GM12865 (cell line): ENCODE results near the gene CYP3A4.
"Not testable (repeated sequence)": the region's sequence is repeated elsewhere in the genome, so short reads cannot be mapped to it uniquely, and the experiment has no call there.

Experiments
- DNase-seq: peaks from one replicate; pipeline ENCODE4 v3.0.0; 2010; ENCODE audit warnings: low read depth
- H3K4me3 ChIP-seq: 2 replicates; pipeline ENCODE4 v1.5.1; 2011; ENCODE audit warnings: mild to moderate bottlenecking, low read depth, low read length, control low read depth
- CTCF ChIP-seq: IDR thresholded peaks from 2 replicates; pipeline ENCODE4 v1.5.1; 2011; ENCODE audit warnings: low read length, control low read depth, low read depth, inconsistent platforms; ENCODE audit not compliant: insufficient read depth; ENCODE audit errors: missing control alignments

The CYP3A4 gene

DNA sequence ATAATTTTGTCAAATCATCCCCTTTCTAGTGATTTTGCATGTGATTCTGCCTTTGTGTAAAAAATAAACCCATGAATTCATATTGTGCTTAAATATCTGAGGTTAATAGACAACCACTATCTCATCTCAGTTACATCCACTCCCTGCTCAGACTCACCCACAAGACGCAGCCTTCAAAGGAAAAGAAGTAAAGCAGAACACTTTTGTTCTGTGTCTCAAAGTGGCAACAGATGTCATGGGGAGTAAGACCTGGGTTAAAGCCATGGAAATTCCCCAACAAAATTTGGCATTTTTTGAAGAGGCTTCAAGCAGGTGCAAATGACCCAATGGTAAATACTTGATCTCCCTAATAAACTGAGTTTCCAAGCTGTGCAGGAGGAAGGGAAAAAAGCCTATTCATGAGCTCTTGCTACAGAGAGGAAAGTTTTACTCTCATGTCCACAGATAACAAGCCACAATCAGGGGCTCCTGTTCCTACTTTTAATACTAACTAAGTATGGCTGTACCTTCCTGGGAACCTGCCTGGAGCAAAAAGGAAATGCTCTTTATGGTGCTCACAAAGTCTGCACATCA is 53.7 kb downstream of the CYP3A4 start:
- no peak for TF ChIP-seq CTCF

DNA sequence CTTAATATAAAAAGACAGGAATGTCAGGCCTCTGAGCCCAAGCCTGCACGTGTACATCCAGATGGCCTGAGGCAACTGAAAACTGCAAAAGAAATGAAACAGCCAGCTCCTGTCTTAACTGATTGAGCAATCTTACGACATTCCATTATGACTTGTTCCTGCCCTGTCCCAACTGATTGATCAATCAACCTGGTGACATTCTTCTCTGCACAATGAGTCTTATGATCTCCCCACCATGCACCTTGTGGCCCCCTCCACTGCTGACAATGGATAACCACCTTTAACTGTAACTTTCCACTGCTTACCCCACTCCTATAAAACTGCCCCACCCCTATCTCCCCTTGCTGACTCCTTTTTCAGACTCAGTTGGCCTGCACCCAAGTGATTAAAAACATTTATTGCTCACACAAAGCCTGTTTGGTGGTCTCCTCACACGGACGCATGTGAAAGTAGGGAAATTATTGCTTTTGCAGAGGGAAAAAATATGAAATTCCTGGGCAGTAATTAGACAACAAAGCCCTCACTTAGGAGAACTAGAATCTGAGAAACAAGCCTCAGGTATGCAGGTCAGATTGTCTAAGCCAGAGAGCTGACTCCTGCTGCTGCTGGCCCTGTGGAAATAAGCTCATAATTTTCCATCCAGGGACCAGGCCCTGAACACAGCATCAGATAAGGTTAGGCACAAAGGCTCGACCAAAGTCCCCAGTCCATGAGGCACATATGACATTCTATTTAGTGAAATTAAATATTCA is 54.3 kb downstream of the CYP3A4 start:
- DNase-seq: no peak
- no peak for TF ChIP-seq CTCF
- H3K4me3 ChIP-seq: no peak overlapping the region

More for the DNA sequence above, 53.7 kb downstream of the CYP3A4 start:
- no peak overlapping the region for H3K4me3 ChIP-seq
- DNase-seq: no peak

GRCh38 chr7:99728615-99729014 is 55.4 kb downstream of the CYP3A4 start:
- TF ChIP-seq CTCF: no peak
- no peak for DNase-seq

DNA sequence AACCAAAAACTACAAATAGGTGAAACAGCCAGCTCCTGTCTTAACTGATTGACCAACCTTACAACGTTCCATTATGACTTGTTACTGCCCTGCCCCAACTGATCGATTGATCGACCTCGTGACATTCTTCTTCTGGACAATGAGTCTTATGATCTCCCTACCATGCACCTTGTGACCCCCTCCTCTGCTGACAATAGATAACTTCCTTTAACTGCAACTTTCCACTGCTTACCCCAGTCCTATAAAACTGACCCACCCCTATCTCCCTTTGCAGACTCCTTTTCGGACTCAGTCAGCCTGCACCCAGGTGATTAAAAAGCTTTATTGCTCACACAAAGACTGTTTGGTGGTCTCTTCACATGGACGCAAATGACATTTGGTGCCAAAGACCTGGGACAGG is 60.8 kb downstream of the CYP3A4 start:
- not testable (repeated sequence) for H3K4me3 ChIP-seq, DNase-seq

More at GRCh38 chr7:99728615-99729014, 55.4 kb downstream of the CYP3A4 start:
- H3K4me3 ChIP-seq: no peak overlapping the region

GRCh38 chr7:99720800-99721595 is 63.0 kb downstream of the CYP3A4 start:
- H3K4me3 ChIP-seq: no peak overlapping the region
- no peak for DNase-seq
- no peak for TF ChIP-seq CTCF

DNA sequence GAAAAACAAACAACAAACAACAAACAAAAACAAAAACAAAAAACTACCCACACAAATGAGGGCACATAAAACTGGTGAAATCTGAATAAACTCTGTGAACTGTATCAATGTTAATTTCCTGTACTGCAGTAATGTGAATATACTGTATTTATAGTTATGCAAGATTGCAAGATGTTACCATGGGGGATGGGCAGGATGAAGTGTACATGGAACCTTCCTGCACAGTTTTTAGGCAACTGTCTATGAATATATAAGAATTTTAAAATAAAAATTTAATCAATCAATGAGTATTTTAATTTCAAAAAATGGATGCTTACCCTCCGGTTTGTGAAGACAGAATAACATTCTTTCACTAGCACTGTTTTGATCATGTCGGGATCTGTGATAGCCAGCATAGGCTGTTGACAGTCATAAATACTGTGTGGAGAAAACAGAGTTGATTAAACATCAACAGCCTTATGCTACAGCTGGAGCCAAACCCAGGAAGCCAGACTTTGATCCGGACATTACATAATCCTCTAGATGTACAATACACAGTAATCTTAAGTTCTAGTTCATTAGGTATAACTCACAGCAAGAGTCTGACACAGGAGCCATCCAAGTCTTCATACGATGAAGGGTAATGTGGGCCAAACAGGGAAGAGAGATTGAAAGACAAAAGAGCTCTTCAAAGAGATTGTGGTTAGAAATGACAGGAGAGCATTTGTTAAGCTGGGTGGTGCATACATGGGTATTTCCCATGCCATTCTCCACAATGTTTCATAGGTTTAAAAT is 63.8 kb downstream of the CYP3A4 start:
- no peak for TF ChIP-seq CTCF
- DNase-seq: no peak
- no peak overlapping the region for H3K4me3 ChIP-seq
